Parathyroid adenoma (tissue), 2 donors: ENCODE measurements around the gene GOLGA8A.

ENCODE experiments used
- H2AFZ ChIP-seq: fragments of 300-600 bp; sonication (generic); one replicate; pipeline ENCODE4 v1.7.0; 2017; ENCODE audit warnings: antibody characterized with exemption, mild to moderate bottlenecking
- H3K27ac ChIP-seq: fragments of 300-600 bp; sonication (generic); one replicate; pipeline ENCODE4 v1.7.0; 2017
- H3K27me3 ChIP-seq: fragments of 300-600 bp; sonication (generic); one replicate; pipeline ENCODE4 v1.7.0; 2017; ENCODE audit warnings: low read length; ENCODE audit not compliant: control insufficient read depth, insufficient read depth
- H3K36me3 ChIP-seq: fragments of 300-600 bp; sonication (generic); one replicate; pipeline ENCODE4 v1.7.0; 2017; ENCODE audit warnings: low read length; ENCODE audit not compliant: control insufficient read depth, insufficient read depth
- H3K4me1 ChIP-seq: fragments of 300-600 bp; sonication (generic); one replicate; pipeline ENCODE4 v1.7.0; 2017; ENCODE audit warnings: control low read depth
- H3K4me2 ChIP-seq: fragments of 300-600 bp; sonication (generic); one replicate; pipeline ENCODE4 v1.7.0; 2017; ENCODE audit warnings: low read length
- H3K4me3 ChIP-seq: fragments of 300-600 bp; sonication (generic); one replicate; pipeline ENCODE4 v1.7.0; 2017; ENCODE audit warnings: low read depth, low read length
- H3K79me2 ChIP-seq: fragments of 300-600 bp; sonication (generic); one replicate; pipeline ENCODE4 v1.7.0; 2017; ENCODE audit warnings: control low read depth
- H3K9ac ChIP-seq: fragments of 300-600 bp; sonication (generic); one replicate; pipeline ENCODE4 v1.7.0; 2017; ENCODE audit warnings: mild to moderate bottlenecking
- H3K9me3 ChIP-seq: fragments of 300-600 bp; sonication (generic); one replicate; pipeline ENCODE4 v1.7.0; 2017; ENCODE audit warnings: low read length; ENCODE audit not compliant: control insufficient read depth
- TF ChIP-seq, protein P1 (sequence below): fragments of 300-600 bp; sonication (generic); IDR thresholded peaks from one replicate; pipeline ENCODE4 v1.7.0; 2017; ENCODE audit warnings: antibody characterized with exemption, mild to moderate bottlenecking
- donor health status: primary hyperparathyroidism.

Gene GOLGA8A

DNA sequence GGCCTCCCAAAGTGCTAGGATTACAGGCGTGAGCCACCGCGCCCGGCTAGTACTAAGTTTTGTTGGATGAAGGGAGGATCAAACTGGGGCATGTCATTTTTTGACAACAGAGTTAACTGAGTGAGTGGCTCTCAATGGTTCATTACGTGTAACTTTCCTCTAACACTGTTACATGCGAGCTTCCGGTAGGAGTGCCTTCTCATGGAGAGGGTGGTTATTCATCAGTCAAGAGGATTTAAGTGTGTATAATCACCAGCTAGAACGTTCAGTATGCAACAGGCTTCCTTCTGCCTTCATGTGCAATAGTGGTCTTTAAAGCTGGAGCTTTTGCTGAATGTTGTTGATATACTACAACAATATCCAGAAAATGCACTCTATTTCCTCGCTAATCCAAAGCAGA lies 19.1 kb upstream of the GOLGA8A start:
- no peaks in the 10 kb centered on the region for H3K79me2 ChIP-seq
- no peaks in the 10 kb centered on the region for H3K9me3 ChIP-seq
- no peak overlapping the region for H3K4me3 ChIP-seq
- H3K27ac ChIP-seq, result no peak overlapping the region
- H3K9ac ChIP-seq, result no peak overlapping the region
- H3K36me3 ChIP-seq, result no peaks in the 10 kb centered on the region
- H2AFZ ChIP-seq, result no peak overlapping the region
- no peak overlapping the region for H3K4me2 ChIP-seq
- TF ChIP-seq, protein P1, sequence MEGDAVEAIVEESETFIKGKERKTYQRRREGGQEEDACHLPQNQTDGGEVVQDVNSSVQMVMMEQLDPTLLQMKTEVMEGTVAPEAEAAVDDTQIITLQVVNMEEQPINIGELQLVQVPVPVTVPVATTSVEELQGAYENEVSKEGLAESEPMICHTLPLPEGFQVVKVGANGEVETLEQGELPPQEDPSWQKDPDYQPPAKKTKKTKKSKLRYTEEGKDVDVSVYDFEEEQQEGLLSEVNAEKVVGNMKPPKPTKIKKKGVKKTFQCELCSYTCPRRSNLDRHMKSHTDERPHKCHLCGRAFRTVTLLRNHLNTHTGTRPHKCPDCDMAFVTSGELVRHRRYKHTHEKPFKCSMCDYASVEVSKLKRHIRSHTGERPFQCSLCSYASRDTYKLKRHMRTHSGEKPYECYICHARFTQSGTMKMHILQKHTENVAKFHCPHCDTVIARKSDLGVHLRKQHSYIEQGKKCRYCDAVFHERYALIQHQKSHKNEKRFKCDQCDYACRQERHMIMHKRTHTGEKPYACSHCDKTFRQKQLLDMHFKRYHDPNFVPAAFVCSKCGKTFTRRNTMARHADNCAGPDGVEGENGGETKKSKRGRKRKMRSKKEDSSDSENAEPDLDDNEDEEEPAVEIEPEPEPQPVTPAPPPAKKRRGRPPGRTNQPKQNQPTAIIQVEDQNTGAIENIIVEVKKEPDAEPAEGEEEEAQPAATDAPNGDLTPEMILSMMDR, result no peak
- H3K27me3 ChIP-seq, result no peaks in the 10 kb centered on the region
- H3K4me1 ChIP-seq, result no peaks in the 10 kb centered on the region

GRCh38 chr15:34442891-34443290 lies 5.3 kb upstream of the GOLGA8A start:
- Histone ChIP-seq H3K9me3 (no peaks in the 10 kb centered on the region), H3K36me3 (no peaks in the 10 kb centered on the region), H3K27ac (no peak overlapping the region), H3K4me2 (no peak overlapping the region), H3K27me3 (no peaks in the 10 kb centered on the region), H2AFZ (no peak overlapping the region), H3K9ac (no peak overlapping the region), H3K79me2 (no peaks in the 10 kb centered on the region), H3K4me1 (no peaks in the 10 kb centered on the region), H3K4me3 (no peak overlapping the region)
- TF ChIP-seq, protein P1, result no peak

GRCh38 chr15:34439878-34440277 lies 2.3 kb upstream of the GOLGA8A start:
- TF ChIP-seq, protein P1, result no peak
- Histone ChIP-seq H3K79me2 (no peaks in the 10 kb centered on the region), H3K4me2 (no peak overlapping the region), H3K36me3 (no peaks in the 10 kb centered on the region), H3K9me3 (no peaks in the 10 kb centered on the region), H3K4me3 (no peak overlapping the region), H3K9ac (no peak overlapping the region), H3K4me1 (no peaks in the 10 kb centered on the region), H3K27ac (no peak overlapping the region), H3K27me3 (no peaks in the 10 kb centered on the region), H2AFZ (no peak overlapping the region)

DNA sequence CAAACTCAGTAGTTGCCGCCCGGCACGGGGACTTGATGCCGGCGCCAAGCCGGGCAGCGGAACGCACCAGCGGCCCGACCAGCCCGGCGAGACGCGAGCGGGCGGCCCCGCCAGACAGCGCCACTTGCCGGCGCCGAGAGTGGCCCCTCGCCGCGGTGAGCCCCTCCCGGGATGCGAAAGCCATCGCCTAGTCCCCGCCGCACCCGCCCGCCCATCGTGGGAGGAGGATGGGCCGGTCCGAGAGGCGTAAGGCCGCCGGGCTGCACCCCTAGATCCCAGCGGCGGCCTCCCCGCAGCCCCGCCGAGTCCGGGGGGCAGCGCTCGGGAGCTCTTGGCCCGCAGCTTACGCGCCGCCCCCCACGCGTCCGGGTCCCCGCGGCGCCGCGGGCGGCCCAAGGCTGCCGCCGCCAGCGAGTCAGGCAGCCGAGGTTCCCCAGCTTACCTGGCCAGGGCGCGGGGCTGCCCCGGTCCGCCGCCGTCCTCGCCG lies 609 bp downstream of the GOLGA8A start:
- no peaks in the 10 kb centered on the region for H3K79me2 ChIP-seq
- no peaks in the 10 kb centered on the region for H3K36me3 ChIP-seq
- H3K27ac ChIP-seq, result no peak overlapping the region
- H3K9me3 ChIP-seq, result no peaks in the 10 kb centered on the region
- no peaks in the 10 kb centered on the region for H3K4me1 ChIP-seq
- TF ChIP-seq, protein P1, result no peak
- no peaks in the 10 kb centered on the region for H3K27me3 ChIP-seq
- peak overlapping the region; percentile 54 for H3K4me3 ChIP-seq
- peak overlapping the region; percentile 69 for H3K4me2 ChIP-seq
- H2AFZ ChIP-seq, result peak overlapping the region; percentile 60
- no peak overlapping the region for H3K9ac ChIP-seq
